Esophagus muscularis mucosa (tissue), 4 donors: ENCODE data around the gene PNO1.

Source experiments
- EP300 ChIP-seq: sonication (generic); formaldehyde crosslinking; IDR thresholded peaks from one replicate; pipeline ENCODE4 v1.6.1; 2017; ENCODE audit warnings: antibody characterized with exemption
- POLR2A ChIP-seq: fragments of 450-650 bp; IDR thresholded peaks from one replicate; pipeline ENCODE4 v1.6.1; 2017; ENCODE audit warnings: antibody characterized with exemption, moderate library complexity, mild to moderate bottlenecking, low read depth
- TF ChIP-seq, protein P1 (sequence below), 3 experiments: fragments of 200-600 bp in 2 of 3; fragments of 450-650 bp in 1 of 3; sonication (generic) in 2 of 3; IDR thresholded peaks; one replicate each; pipeline ENCODE4 v1.5.1; 2017 to 2019; ENCODE audit warnings: antibody characterized with exemption in 3 of 3, mild to moderate bottlenecking in 2 of 3, moderate library complexity in 1 of 3

DNA sequence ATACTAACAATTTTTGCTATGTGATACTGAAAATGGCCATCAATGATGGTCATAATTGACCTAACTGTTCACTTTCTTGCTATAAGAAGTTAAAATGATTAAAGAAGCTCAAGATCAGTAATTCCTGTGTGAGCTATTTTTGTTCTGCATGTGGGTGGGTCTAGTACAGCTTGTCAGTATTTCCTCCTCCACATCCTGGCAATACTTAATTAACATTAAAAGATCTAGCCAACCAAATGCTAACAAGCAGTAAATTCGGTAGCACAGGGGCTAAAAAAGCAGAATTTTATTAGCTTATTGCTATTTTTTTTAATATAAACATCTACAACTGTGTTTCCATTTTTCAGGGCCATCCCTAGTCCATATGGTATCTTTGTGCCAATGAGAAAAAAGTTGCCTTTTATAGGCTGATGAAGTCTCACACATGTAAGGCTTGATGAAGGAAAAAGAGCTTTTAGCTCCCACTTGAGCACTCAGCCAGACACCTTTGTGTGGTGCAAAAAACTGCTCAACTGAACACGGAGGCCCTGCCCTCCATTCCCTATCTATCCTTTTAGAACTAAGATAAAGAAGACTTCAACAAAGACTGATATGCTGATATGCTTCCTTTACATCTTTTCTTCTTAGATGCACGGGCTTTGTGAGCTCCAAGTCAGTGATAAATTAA lies 4.9 kb upstream of the PNO1 start:
- TF ChIP-seq POLR2A (no peak), EP300 (no peak)
- TF ChIP-seq, protein P1, sequence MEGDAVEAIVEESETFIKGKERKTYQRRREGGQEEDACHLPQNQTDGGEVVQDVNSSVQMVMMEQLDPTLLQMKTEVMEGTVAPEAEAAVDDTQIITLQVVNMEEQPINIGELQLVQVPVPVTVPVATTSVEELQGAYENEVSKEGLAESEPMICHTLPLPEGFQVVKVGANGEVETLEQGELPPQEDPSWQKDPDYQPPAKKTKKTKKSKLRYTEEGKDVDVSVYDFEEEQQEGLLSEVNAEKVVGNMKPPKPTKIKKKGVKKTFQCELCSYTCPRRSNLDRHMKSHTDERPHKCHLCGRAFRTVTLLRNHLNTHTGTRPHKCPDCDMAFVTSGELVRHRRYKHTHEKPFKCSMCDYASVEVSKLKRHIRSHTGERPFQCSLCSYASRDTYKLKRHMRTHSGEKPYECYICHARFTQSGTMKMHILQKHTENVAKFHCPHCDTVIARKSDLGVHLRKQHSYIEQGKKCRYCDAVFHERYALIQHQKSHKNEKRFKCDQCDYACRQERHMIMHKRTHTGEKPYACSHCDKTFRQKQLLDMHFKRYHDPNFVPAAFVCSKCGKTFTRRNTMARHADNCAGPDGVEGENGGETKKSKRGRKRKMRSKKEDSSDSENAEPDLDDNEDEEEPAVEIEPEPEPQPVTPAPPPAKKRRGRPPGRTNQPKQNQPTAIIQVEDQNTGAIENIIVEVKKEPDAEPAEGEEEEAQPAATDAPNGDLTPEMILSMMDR (IDR thresholded peaks at IDR 0.05): no peak
